OCI-LY1 (cell line): ENCODE results near the gene ADGRA3.

Experiments
- H2AFZ ChIP-seq: fragments of 200-600 bp; sonication (generic), shearing (Covaris generic); 2 replicates; pipeline ENCODE4 v1.6.0; 2014; ENCODE audit warnings: antibody characterized with exemption, mild to moderate bottlenecking, low read length
- H3F3A ChIP-seq: fragments of 200-600 bp; sonication (generic), shearing (Covaris generic); 2 replicates; pipeline ENCODE4 v1.6.0; 2014; ENCODE audit warnings: mild to moderate bottlenecking, antibody characterized with exemption, low read length, moderate library complexity; ENCODE audit not compliant: insufficient read depth
- H3K27ac ChIP-seq: fragments of 200-600 bp; sonication (generic); 2 replicates; pipeline ENCODE4 v1.5.1; 2014; ENCODE audit warnings: low read length, mixed run types, mild to moderate bottlenecking, low read depth; ENCODE audit not compliant: poor library complexity, severe bottlenecking
- H3K27me3 ChIP-seq: fragments of 200-600 bp; sonication (generic); 2 replicates; pipeline ENCODE4 v1.6.0; 2014; ENCODE audit warnings: antibody characterized with exemption, mild to moderate bottlenecking, low read length, moderate library complexity; ENCODE audit not compliant: insufficient read depth
- H3K36me3 ChIP-seq: fragments of 200-600 bp; sonication (generic); 2 replicates; pipeline ENCODE4 v1.6.1; 2014; ENCODE audit warnings: mild to moderate bottlenecking, antibody characterized with exemption, low read length, moderate library complexity, mixed read lengths; ENCODE audit not compliant: insufficient read depth
- H3K4me1 ChIP-seq: fragments of 200-600 bp; sonication (generic); 2 replicates; pipeline ENCODE4 v1.5.1; 2014; ENCODE audit warnings: mild to moderate bottlenecking, low read length, moderate library complexity; ENCODE audit not compliant: insufficient read depth, severe bottlenecking
- H3K4me2 ChIP-seq: fragments of 200-600 bp; sonication (generic), shearing (Covaris generic); 2 replicates; pipeline ENCODE4 v1.6.1; 2014; ENCODE audit warnings: low read length
- H3K4me3 ChIP-seq: fragments of 200-600 bp; sonication (generic); 2 replicates; pipeline ENCODE4 v1.5.1; 2014; ENCODE audit warnings: low read length, low read depth, mild to moderate bottlenecking, mixed read lengths; ENCODE audit not compliant: poor library complexity, severe bottlenecking
- H3K79me2 ChIP-seq: fragments of 200-600 bp; shearing (Covaris generic); 2 replicates; pipeline ENCODE4 v1.6.1; 2016; ENCODE audit warnings: mixed run types, low read length, mixed read lengths; ENCODE audit not compliant: insufficient read depth
- H3K9ac ChIP-seq: fragments of 200-600 bp; sonication (generic), shearing (Covaris generic); 2 replicates; pipeline ENCODE4 v1.6.1; 2014; ENCODE audit warnings: mild to moderate bottlenecking, low read length, mixed read lengths
- H3K9me2 ChIP-seq: fragments of 200-600 bp; sonication (generic), shearing (Covaris generic); 2 replicates; pipeline ENCODE4 v1.6.1; 2014; ENCODE audit warnings: low read depth, mild to moderate bottlenecking, low read length, mixed read lengths
- H3K9me3 ChIP-seq: fragments of 200-600 bp; shearing (Covaris generic); 2 replicates; pipeline ENCODE4 v1.6.1; 2014; ENCODE audit warnings: low read length, mixed read lengths
- H4K20me1 ChIP-seq: fragments of 200-600 bp; sonication (generic), shearing (Covaris generic); 2 replicates; pipeline ENCODE4 v1.6.0; 2016; ENCODE audit warnings: mild to moderate bottlenecking, low read length; ENCODE audit not compliant: insufficient read depth
- CTCF ChIP-seq: fragments of 200-600 bp; sonication (generic), shearing (Covaris generic); IDR thresholded peaks from 2 replicates; pipeline ENCODE4 v1.5.1; 2017; ENCODE audit warnings: mild to moderate bottlenecking, antibody characterized with exemption, low read length, moderate library complexity, mixed read lengths
- EZH2 ChIP-seq: fragments of 200-600 bp; sonication (generic), shearing (Covaris generic); IDR thresholded peaks from 2 replicates; pipeline ENCODE4 v1.8.0; 2017; ENCODE audit warnings: borderline replicate concordance, mixed run types, mild to moderate bottlenecking, antibody characterized with exemption, low read length, moderate library complexity, mixed read lengths

ADGRA3 gene

GRCh38 chr4:22483551-22483981, 32.3 kb downstream of the ADGRA3 start:
- Histone ChIP-seq H3K79me2 (no peaks in the 10 kb centered on the region), H3K36me3 (no peaks in the 10 kb centered on the region), H3K27ac (no peak overlapping the region), H3K9ac (no peak overlapping the region), H3K27me3 (no peaks in the 10 kb centered on the region), H3K4me3 (no peak overlapping the region), H3K9me2 (no peaks in the 10 kb centered on the region), H3F3A (no peaks in the 10 kb centered on the region), H3K4me1 (no peaks in the 10 kb centered on the region), H3K9me3 (no peaks in the 10 kb centered on the region), H2AFZ (no peak overlapping the region), H3K4me2 (no peak overlapping the region), H4K20me1 (no peaks in the 10 kb centered on the region)
- TF ChIP-seq CTCF = no peak
- TF ChIP-seq EZH2 = no peak

- H3K4me2 ChIP-seq = no peak overlapping the region
Measured at GRCh38 chr4:22482250-22483127, 33.4 kb downstream of the ADGRA3 start.

GRCh38 chr4:22480675-22481327, 35.1 kb downstream of the ADGRA3 start:
- H2AFZ ChIP-seq = no peak overlapping the region
- no peaks in the 10 kb centered on the region for H3K36me3 ChIP-seq
- no peaks in the 10 kb centered on the region for H3F3A ChIP-seq
- H3K27me3 ChIP-seq = no peaks in the 10 kb centered on the region
- H3K4me3 ChIP-seq = no peak overlapping the region
- TF ChIP-seq EZH2 = no peak
- TF ChIP-seq CTCF = no peak
- H3K4me1 ChIP-seq = no peaks in the 10 kb centered on the region
- no peak overlapping the region for H3K4me2 ChIP-seq
- no peaks in the 10 kb centered on the region for H3K9me2 ChIP-seq
- H3K27ac ChIP-seq = no peak overlapping the region
- H3K9ac ChIP-seq = no peak overlapping the region
- no peaks in the 10 kb centered on the region for H4K20me1 ChIP-seq
- H3K9me3 ChIP-seq = no peaks in the 10 kb centered on the region
- no peaks in the 10 kb centered on the region for H3K79me2 ChIP-seq

More at GRCh38 chr4:22482250-22483127, 33.4 kb downstream of the ADGRA3 start:
- H2AFZ ChIP-seq = no peak overlapping the region
- H3K9me3 ChIP-seq = no peaks in the 10 kb centered on the region
- H4K20me1 ChIP-seq = no peaks in the 10 kb centered on the region
- no peak overlapping the region for H3K27ac ChIP-seq
- no peaks in the 10 kb centered on the region for H3F3A ChIP-seq
- no peak for TF ChIP-seq CTCF
- TF ChIP-seq EZH2 = no peak
- H3K9ac ChIP-seq = no peak overlapping the region
- no peaks in the 10 kb centered on the region for H3K27me3 ChIP-seq
- no peaks in the 10 kb centered on the region for H3K4me1 ChIP-seq
- H3K79me2 ChIP-seq = no peaks in the 10 kb centered on the region
- H3K4me3 ChIP-seq = no peak overlapping the region
- H3K36me3 ChIP-seq = no peaks in the 10 kb centered on the region
- no peaks in the 10 kb centered on the region for H3K9me2 ChIP-seq
